HEK293 (cell line): ENCODE results near the gene DMD.

Source experiments
- CTCF ChIA-PET: fragments of 350-600 bp; formaldehyde crosslinking; extraction: SDS; loops from one replicate; lab custom pipeline; 2021; ENCODE audit warnings: antibody characterized with exemption; lab: Yijun Ruan, JAX
- POLR2A ChIA-PET: fragments of 300-600 bp; formaldehyde crosslinking; extraction: SDS; loops from one replicate; lab custom pipeline; 2020; ENCODE audit warnings: antibody characterized with exemption, inconsistent platforms; lab: Yijun Ruan, JAX
- H3K27ac ChIP-seq: fragments of 200-500 bp; sonication (Bioruptor generic); 2 replicates; pipeline ENCODE4 v1.5.1; 2014; ENCODE audit warnings: low read depth, low read length, control low read depth, inconsistent platforms; ENCODE audit errors: extremely low read depth
- H3K36me3 ChIP-seq, 2 experiments: fragments of 200-500 bp in 1 of 2; sonication (Bioruptor generic) in 1 of 2; 1 replicate in 1 of 2; 2 replicates in 1 of 2; pipeline ENCODE4 v1.5.1; 2014 to 2017; ENCODE audit warnings: inconsistent platforms in 2 of 2, low read length in 2 of 2; ENCODE audit not compliant: control insufficient read depth in 2 of 2, insufficient read depth in 1 of 2
- H3K4me1 ChIP-seq: fragments of 200-500 bp; sonication (Bioruptor generic); 2 replicates; pipeline ENCODE4 v1.5.1; 2014; ENCODE audit warnings: mild to moderate bottlenecking, low read length, inconsistent platforms; ENCODE audit not compliant: control insufficient read depth, insufficient read depth
- H3K4me3 ChIP-seq: 2 replicates; pipeline ENCODE4 v1.5.1; 2011; ENCODE audit warnings: low read depth, mild to moderate bottlenecking, control low read depth, low read length, moderate library complexity
- H3K9me3 ChIP-seq: fragments of 200-500 bp; sonication (Bioruptor generic); 2 replicates; pipeline ENCODE4 v1.5.1; 2014; ENCODE audit warnings: low read depth, low read length, inconsistent platforms; ENCODE audit not compliant: control insufficient read depth, insufficient read depth
- EGR2 ChIP-seq: fragments of 450-650 bp; formaldehyde crosslinking; IDR thresholded peaks from 2 replicates; pipeline ENCODE4 v1.5.1; 2016; ENCODE audit warnings: low read depth, missing biosample characterization, missing genetic modification characterization
- GLI2 ChIP-seq: fragments of 450-650 bp; formaldehyde crosslinking; IDR thresholded peaks from 2 replicates; pipeline ENCODE4; 2017; ENCODE audit warnings: missing biosample characterization, missing genetic modification characterization, low read depth, borderline replicate concordance
- INSM2 ChIP-seq: fragments of 450-650 bp; formaldehyde crosslinking; IDR thresholded peaks from 2 replicates; pipeline ENCODE4 v1.5.1; 2016; ENCODE audit warnings: missing biosample characterization, missing genetic modification characterization
- SALL2 ChIP-seq: fragments of 450-650 bp; formaldehyde crosslinking; IDR thresholded peaks from 2 replicates; pipeline ENCODE4 v1.5.0; 2017; ENCODE audit warnings: missing biosample characterization, mild to moderate bottlenecking, missing genetic modification characterization, borderline replicate concordance
- WT1 ChIP-seq: fragments of 450-650 bp; formaldehyde crosslinking; IDR thresholded peaks from 2 replicates; pipeline ENCODE4 v1.5.1; 2016; ENCODE audit warnings: missing biosample characterization, missing genetic modification characterization
- ZBTB17 ChIP-seq: fragments of 450-650 bp; formaldehyde crosslinking; IDR thresholded peaks from 2 replicates; pipeline ENCODE4 v1.5.1; 2016; ENCODE audit warnings: missing biosample characterization, missing genetic modification characterization
- ZBTB21 ChIP-seq: fragments of 450-650 bp; formaldehyde crosslinking; IDR thresholded peaks from 2 replicates; pipeline ENCODE4 v1.5.1; 2017; ENCODE audit warnings: missing biosample characterization, missing genetic modification characterization
- ZBTB8A ChIP-seq: fragments of 450-650 bp; formaldehyde crosslinking; IDR thresholded peaks from 2 replicates; pipeline ENCODE4 v1.5.1; 2016; ENCODE audit warnings: missing biosample characterization, missing genetic modification characterization
- ZEB2 ChIP-seq: fragments of 450-650 bp; formaldehyde crosslinking; IDR thresholded peaks from 2 replicates; pipeline ENCODE4 v1.5.1; 2016; ENCODE audit warnings: missing biosample characterization, missing genetic modification characterization
- ZIC2 ChIP-seq: fragments of 450-650 bp; formaldehyde crosslinking; IDR thresholded peaks from 2 replicates; pipeline ENCODE4 v1.5.1; 2016; ENCODE audit warnings: missing biosample characterization, missing genetic modification characterization
- ZNF114 ChIP-seq: fragments of 450-650 bp; formaldehyde crosslinking; IDR thresholded peaks from 2 replicates; pipeline ENCODE4 v1.5.0; 2017; ENCODE audit warnings: missing biosample characterization, missing genetic modification characterization
- ZNF155 ChIP-seq: fragments of 450-650 bp; formaldehyde crosslinking; IDR thresholded peaks from 2 replicates; pipeline ENCODE4 v1.5.1; 2016; ENCODE audit warnings: missing biosample characterization, missing genetic modification characterization
- ZNF169 ChIP-seq: fragments of 450-650 bp; formaldehyde crosslinking; IDR thresholded peaks from 2 replicates; pipeline ENCODE4 v1.5.1; 2016; ENCODE audit warnings: missing biosample characterization, missing genetic modification characterization
- ZNF274 ChIP-seq, 2 experiments: fragments of 200-500 bp in 1 of 2; fragments of 450-650 bp in 1 of 2; sonication (Bioruptor generic) in 1 of 2; formaldehyde crosslinking in 1 of 2; IDR thresholded peaks; 2 replicates each; pipeline versions ENCODE4 v1.5.1 to v1.6.1; 2014 to 2016; ENCODE audit warnings: borderline replicate concordance in 1 of 2, inconsistent platforms in 1 of 2, low read length in 1 of 2, missing biosample characterization in 1 of 2, missing genetic modification characterization in 1 of 2
- ZNF391 ChIP-seq: fragments of 450-650 bp; formaldehyde crosslinking; IDR thresholded peaks from 2 replicates; pipeline ENCODE4 v1.5.1; 2016; ENCODE audit warnings: low read depth, missing biosample characterization, missing genetic modification characterization, borderline replicate concordance
- ZNF423 ChIP-seq: fragments of 450-650 bp; formaldehyde crosslinking; IDR thresholded peaks from 2 replicates; pipeline ENCODE4 v1.5.1; 2016; ENCODE audit warnings: missing biosample characterization, missing genetic modification characterization
- ZNF501 ChIP-seq: fragments of 450-650 bp; formaldehyde crosslinking; IDR thresholded peaks from 2 replicates; pipeline ENCODE4 v1.5.1; 2016; ENCODE audit warnings: missing biosample characterization, missing genetic modification characterization
- ZNF530 ChIP-seq: fragments of 450-650 bp; formaldehyde crosslinking; IDR thresholded peaks from 2 replicates; pipeline ENCODE4 v1.5.1; 2016; ENCODE audit warnings: low read depth, missing biosample characterization, missing genetic modification characterization
- ZNF544 ChIP-seq: fragments of 450-650 bp; formaldehyde crosslinking; IDR thresholded peaks from 2 replicates; pipeline ENCODE4 v1.5.0; 2017; ENCODE audit warnings: missing biosample characterization, missing genetic modification characterization
- ZNF561 ChIP-seq: fragments of 450-650 bp; IDR thresholded peaks from 2 replicates; pipeline ENCODE4 v1.5.1; 2018; ENCODE audit warnings: missing biosample characterization, missing genetic modification characterization, borderline replicate concordance
- ZNF571 ChIP-seq: fragments of 450-650 bp; formaldehyde crosslinking; IDR thresholded peaks from 2 replicates; pipeline ENCODE4 v1.5.0; 2017; ENCODE audit warnings: missing biosample characterization, missing genetic modification characterization
- ZNF621 ChIP-seq: fragments of 450-650 bp; formaldehyde crosslinking; IDR thresholded peaks from 2 replicates; pipeline ENCODE4 v1.5.1; 2017; ENCODE audit warnings: missing biosample characterization, missing genetic modification characterization
- ZNF629 ChIP-seq: fragments of 450-650 bp; formaldehyde crosslinking; IDR thresholded peaks from 2 replicates; pipeline ENCODE4 v1.5.1; 2017; ENCODE audit warnings: missing biosample characterization, missing genetic modification characterization
- ZNF639 ChIP-seq: fragments of 450-650 bp; formaldehyde crosslinking; IDR thresholded peaks from 2 replicates; pipeline ENCODE4 v1.5.1; 2016; ENCODE audit warnings: missing biosample characterization, missing genetic modification characterization
- ZNF654 ChIP-seq: fragments of 450-650 bp; formaldehyde crosslinking; IDR thresholded peaks from 2 replicates; pipeline ENCODE4 v1.5.1; 2016; ENCODE audit warnings: low read depth, missing biosample characterization, missing genetic modification characterization
- ZNF747 ChIP-seq: fragments of 450-650 bp; formaldehyde crosslinking; IDR thresholded peaks from 2 replicates; pipeline ENCODE4 v1.5.1; 2016; ENCODE audit warnings: missing biosample characterization, missing genetic modification characterization
- ZNF76 ChIP-seq: fragments of 450-650 bp; formaldehyde crosslinking; IDR thresholded peaks from 2 replicates; pipeline ENCODE4; 2016; ENCODE audit warnings: low read depth, missing biosample characterization, missing genetic modification characterization, borderline replicate concordance
- ZXDB ChIP-seq: fragments of 450-650 bp; formaldehyde crosslinking; IDR thresholded peaks from 2 replicates; pipeline ENCODE4 v1.5.1; 2016; ENCODE audit warnings: missing biosample characterization, missing genetic modification characterization
- TF ChIP-seq, protein P1 (sequence below): sonication (generic); formaldehyde crosslinking; IDR thresholded peaks from 2 replicates; pipeline ENCODE4 v1.8.1; 2022; ENCODE audit warnings: mild to moderate bottlenecking, moderate library complexity, missing genetic modification reagents
- TF ChIP-seq, protein P2 (sequence below): fragments of 450-650 bp; formaldehyde crosslinking; IDR thresholded peaks from 2 replicates; pipeline ENCODE4 v1.5.1; 2016; ENCODE audit warnings: missing biosample characterization, missing genetic modification characterization

DMD gene

DNA sequence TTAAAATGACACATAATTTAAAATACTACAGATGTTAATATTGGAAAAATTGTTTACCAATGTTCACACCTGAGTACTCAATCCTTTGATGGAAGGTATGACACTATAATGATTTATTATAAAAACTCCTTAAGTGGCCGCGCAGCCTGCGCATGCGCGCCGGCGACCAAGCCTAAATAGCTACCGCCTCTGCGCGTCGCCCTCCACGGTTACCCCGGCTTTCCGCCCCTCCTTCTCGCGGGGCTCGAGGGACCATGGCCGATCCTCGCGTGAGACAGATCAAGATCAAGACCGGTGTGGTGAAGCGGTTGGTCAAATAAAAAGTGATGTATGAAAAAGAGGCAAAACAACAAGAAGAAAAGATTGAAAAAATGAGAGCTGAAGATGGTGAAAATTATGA, 170.2 kb downstream of the DMD start:
- TF ChIP-seq ZNF169 (tag by site-specific recombination) = no peak
- TF ChIP-seq ZNF114 (tag by site-specific recombination) = no peak
- TF ChIP-seq ZNF571 = no peak
- no peak for TF ChIP-seq ZIC2 (tag by site-specific recombination)
- TF ChIP-seq ZNF544 (tag by site-specific recombination) = no peak
- TF ChIP-seq, protein P1, sequence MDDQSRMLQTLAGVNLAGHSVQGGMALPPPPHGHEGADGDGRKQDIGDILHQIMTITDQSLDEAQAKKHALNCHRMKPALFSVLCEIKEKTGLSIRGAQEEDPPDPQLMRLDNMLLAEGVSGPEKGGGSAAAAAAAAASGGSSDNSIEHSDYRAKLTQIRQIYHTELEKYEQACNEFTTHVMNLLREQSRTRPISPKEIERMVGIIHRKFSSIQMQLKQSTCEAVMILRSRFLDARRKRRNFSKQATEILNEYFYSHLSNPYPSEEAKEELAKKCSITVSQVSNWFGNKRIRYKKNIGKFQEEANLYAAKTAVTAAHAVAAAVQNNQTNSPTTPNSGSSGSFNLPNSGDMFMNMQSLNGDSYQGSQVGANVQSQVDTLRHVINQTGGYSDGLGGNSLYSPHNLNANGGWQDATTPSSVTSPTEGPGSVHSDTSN (CRISPR knock-in tag) = no peak
- no peak for TF ChIP-seq ZNF391
- no peak for TF ChIP-seq INSM2
- TF ChIP-seq WT1 (tag by site-specific recombination) = no peak
- no peak for TF ChIP-seq ZNF155
- Histone ChIP-seq H3K4me3 (no peak overlapping the region), H3K27ac (no peak overlapping the region), H3K36me3 (no peaks in the 10 kb centered on the region), H3K4me1 (no peaks in the 10 kb centered on the region), H3K9me3 (no peaks in the 10 kb centered on the region)
- ChIA-PET CTCF (no interaction called here), POLR2A (no interaction called here)

DNA sequence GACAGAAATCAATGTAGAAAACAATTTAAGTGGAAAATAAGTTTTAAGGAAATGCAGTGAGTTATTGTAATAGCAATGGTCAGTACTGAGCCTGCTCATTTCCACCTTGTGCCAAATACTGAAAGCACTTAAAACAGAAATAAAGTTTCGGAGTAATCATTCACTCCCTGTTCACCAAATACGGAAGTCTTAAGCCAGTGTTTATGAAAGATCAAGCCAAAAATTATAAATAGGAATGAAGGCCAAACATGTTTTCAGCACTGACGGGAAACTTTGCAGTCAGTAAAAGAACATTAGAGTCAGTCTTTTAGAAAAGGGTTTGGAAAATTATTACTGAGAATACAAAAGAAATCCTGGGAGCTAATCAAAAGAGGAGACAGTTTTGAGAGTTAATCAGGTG, 178.6 kb downstream of the DMD start:
- no peak overlapping the region for H3K27ac ChIP-seq
- H3K9me3 ChIP-seq = no peaks in the 10 kb centered on the region
- H3K36me3 ChIP-seq = no peaks in the 10 kb centered on the region
- CTCF ChIA-PET = no interaction called here
- TF ChIP-seq ZEB2 (tag by site-specific recombination) (no peak), ZNF530 (tag by site-specific recombination) (no peak), ZNF747 (no peak), GLI2 (tag by site-specific recombination) (no peak)
- TF ChIP-seq, all 188 proteins: peak for 0
- POLR2A ChIA-PET = no interaction called here
- Histone ChIP-seq H3K4me1 (no peaks in the 10 kb centered on the region), H3K4me3 (no peak overlapping the region)

- Histone ChIP-seq H3K9me3 (no peaks in the 10 kb centered on the region), H3K27ac (no peak overlapping the region), H3K4me3 (no peak overlapping the region), H3K4me1 (no peaks in the 10 kb centered on the region), H3K36me3 (no peaks in the 10 kb centered on the region)
- ChIA-PET CTCF (no interaction called here), POLR2A (no interaction called here)
- no peak for TF ChIP-seq ZBTB21 (tag by site-specific recombination)
- TF ChIP-seq ZNF501 (tag by site-specific recombination) = no peak
- TF ChIP-seq SALL2 (tag by site-specific recombination) = no peak
- TF ChIP-seq ZNF639 (tag by site-specific recombination) = no peak
- TF ChIP-seq ZNF561 (tag by site-specific recombination) = no peak
- TF ChIP-seq ZNF629 (tag by site-specific recombination) = no peak
- no peak for TF ChIP-seq ZBTB17 (tag by site-specific recombination)
- no peak for TF ChIP-seq ZNF423 (tag by site-specific recombination)
- no peak for TF ChIP-seq ZNF654 (tag by site-specific recombination)
- no peak for TF ChIP-seq EGR2
- no peak for TF ChIP-seq ZNF621 (tag by site-specific recombination)
- TF ChIP-seq, protein P2, sequence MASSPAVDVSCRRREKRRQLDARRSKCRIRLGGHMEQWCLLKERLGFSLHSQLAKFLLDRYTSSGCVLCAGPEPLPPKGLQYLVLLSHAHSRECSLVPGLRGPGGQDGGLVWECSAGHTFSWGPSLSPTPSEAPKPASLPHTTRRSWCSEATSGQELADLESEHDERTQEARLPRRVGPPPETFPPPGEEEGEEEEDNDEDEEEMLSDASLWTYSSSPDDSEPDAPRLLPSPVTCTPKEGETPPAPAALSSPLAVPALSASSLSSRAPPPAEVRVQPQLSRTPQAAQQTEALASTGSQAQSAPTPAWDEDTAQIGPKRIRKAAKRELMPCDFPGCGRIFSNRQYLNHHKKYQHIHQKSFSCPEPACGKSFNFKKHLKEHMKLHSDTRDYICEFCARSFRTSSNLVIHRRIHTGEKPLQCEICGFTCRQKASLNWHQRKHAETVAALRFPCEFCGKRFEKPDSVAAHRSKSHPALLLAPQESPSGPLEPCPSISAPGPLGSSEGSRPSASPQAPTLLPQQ (tag by site-specific recombination) = no peak
- TF ChIP-seq ZNF274 (IDR thresholded peaks at IDR 0.05; ENCODE audit: low read length) = no peak
- no peak for TF ChIP-seq ZNF274 (tag by site-specific recombination; IDR thresholded peaks at IDR 0.05; ENCODE audit: borderline replicate concordance)
- no peak for TF ChIP-seq ZXDB
- no peak for TF ChIP-seq ZNF76 (tag by site-specific recombination)
- no peak for TF ChIP-seq ZIC2 (tag by site-specific recombination)
- no peak for TF ChIP-seq ZBTB8A
These were observed 196.4 kb downstream of the DMD start for GRCh38 chrX:33014949-33015348.
